Midbrain (tissue), 1 donor: ENCODE results near the gene WDR20.
"Not testable (repeated sequence)": the region's sequence is repeated elsewhere in the genome, so short reads cannot be mapped to it uniquely, and the experiment has no call there.

Source experiments
- DNase-seq: peaks from one replicate; lab custom pipeline; 2025; lab: John Stamatoyannopoulos, UW

The WDR20 gene

DNA sequence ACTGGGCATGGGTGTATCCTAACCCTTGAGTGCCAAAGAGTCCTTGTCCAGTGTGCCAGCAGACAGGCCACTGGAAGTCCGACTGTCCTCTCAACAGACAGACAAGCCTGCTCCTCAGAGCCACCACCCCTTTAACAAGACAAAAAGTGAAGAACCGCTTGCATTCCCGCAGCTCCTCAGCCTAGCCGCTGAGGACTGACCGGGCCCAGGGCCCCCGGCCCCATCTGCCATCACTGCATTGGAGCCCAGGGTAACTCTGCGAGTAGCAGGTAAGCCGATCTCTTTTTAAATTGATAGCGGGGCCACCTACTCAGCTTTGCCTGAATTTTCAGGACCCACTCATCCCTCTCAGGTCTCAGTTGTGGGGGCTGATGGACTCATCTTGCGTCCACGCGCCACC lies 96.3 kb downstream of the WDR20 start:
- DNase-seq: no peak

DNA sequence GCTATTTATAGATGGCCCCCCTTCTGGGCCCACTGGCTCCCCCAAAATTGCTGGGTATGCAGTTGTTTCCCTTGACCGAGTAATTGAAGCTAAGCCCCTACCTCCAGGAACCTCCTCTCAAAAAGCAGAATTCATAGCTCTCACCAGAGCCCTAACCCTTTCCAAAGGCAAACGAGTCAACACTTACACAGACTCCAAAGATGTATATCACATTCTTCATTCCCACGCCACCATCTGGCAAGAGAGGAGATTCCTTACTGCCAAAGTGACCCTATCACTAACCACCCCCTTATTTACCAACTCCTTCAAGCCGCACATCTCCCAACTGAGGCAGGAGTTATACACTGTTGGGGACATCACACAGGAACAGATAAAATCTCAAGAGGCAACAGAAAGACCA lies 98.4 kb downstream of the WDR20 start:
- no peak for DNase-seq

- DNase-seq: no peak
Measured at GRCh38 chr14:102238766-102239165, 99.1 kb downstream of the WDR20 start.

- no peak for DNase-seq
Measured at GRCh38 chr14:102239231-102239630, 99.5 kb downstream of the WDR20 start.

DNA sequence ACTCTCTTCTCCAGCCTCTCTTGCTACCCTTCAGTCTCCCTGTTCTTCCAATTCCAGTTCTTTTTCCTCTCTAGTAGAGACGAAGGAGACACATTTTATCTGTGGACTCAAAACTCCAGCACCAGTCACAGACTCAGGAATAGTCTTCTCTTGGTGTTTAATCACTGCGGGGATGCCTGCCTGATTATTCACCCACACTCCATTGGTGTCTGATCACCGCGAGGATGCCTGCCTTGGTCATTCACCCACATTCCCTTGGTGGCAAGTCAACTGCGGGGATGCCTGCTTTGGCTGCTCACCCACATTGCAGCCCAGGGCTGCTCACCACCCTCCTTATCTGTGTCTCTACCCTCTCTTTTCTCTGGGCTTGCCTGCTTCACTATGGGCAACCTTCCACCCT lies 100.8 kb downstream of the WDR20 start:
- DNase-seq: not testable (repeated sequence)

DNA sequence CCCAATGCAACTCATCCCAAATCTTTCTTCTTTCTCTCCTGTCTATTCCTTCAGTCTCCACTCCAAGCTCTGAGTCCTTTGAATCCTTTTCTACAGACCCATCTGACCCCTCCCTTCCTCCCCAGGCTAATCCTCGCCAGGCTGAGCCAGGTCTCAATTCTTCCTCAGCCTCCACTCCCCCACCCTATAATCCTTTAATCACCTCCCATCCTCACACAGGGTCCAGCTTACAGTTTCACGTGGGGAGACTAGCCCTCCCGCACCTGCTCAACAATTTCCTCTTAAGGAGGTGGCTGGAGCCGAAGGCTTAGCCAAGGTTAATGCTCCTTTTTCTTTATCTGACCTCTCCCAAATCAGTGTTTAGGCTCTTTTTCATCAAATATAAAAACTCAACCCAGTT lies 101.5 kb downstream of the WDR20 start:
- DNase-seq: no peak

- not testable (repeated sequence) for DNase-seq
Measured at GRCh38 chr14:102243795-102244194, 104.1 kb downstream of the WDR20 start.

DNA sequence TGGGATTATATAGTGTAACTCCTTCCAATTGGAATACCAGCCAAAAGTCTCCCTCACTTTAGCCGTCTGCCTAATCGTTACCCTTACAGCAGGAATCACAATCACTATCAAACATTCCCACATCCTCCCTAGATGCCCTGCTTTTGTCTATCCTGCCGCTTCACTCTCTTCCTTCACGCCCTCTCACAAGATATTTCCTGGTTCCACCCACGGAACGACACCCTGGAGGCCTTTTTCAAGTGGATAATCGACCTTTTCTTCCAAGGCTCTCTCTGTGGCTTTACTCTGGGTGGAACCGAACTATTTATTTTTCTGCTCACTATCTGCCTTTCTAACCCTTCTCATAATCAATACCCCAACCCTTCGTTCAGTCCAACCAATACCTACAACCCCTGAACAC lies 106.4 kb downstream of the WDR20 start:
- no peak for DNase-seq

DNA sequence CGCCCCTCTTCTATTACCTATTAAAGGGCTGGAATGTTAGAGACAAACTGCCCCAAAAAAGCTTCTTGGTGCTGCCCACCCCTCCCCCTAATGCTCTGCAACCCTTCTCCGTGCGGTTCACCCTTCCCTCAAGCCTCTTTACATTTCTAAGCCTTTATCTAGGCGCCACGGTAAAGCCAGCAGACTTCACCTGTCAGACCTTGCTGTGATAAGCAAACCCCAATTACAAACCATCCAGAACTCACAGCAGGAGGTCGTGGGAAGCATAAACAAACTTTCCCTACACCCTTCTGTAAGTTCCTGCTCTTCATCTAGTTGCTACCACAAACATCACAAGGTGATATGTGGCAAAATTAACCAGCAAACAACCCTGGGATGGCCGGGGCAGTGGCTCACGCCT lies 108.4 kb downstream of the WDR20 start:
- DNase-seq: no peak

DNA sequence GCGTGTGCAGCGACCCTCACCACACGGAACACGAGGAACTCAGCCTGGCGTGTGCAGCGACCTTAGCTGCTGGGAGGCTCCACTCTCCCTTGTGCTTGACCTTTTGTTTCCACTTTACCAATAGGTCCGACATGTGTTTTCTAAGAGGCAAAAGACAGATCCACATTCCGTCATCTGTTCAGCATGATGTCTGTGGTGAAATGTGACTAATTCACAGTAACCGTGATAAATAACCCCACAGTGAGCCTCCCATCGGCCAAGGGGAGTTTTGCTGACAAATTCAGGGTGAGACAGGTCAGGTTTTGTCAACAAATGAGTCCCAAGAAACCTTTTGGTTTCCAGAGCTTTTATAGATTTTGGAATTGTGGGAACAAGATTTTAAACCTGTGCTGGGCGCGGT lies 109.3 kb downstream of the WDR20 start:
- no peak for DNase-seq

GRCh38 chr14:102249981-102250380 lies 110.3 kb downstream of the WDR20 start:
- no peak for DNase-seq

DNA sequence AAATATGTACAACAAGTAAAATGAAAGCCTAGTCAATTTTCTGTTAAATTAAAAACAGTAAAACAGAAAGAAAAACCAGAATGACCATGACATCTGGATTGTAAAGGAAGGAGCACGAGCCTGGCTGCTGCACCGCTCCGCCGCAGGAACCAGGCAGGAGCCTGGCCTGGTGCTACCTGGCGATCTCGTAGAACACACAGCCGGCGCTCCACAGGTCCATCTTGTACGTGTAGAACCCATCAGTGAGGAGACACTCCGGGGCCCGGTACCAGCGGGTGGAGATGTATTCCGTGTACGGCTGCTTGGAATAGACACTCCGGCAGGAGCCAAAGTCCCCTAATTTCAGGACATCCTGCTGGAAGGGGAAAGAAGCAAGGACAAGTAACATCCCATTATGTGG lies 110.9 kb downstream of the WDR20 start:
- DNase-seq: no peak

DNA sequence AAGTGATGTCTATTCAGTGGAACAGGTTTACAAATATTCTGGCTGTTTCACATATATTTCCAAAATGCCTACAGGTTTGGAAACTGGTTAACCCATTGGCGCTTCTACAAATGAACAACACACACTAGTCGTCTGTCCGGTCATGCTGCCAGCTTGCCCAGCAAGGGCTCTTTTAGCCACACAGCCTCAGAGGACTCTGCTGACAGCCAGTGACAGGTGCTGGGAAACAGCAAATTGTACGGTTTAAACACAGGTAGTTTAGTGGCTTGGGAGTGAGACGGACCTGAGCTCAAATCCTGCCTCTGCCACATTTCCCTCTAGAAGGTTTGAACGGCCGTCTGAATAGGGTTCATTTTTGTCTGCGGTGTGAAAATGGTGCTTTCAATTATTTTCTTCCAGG lies 111.5 kb downstream of the WDR20 start:
- no peak for DNase-seq

DNA sequence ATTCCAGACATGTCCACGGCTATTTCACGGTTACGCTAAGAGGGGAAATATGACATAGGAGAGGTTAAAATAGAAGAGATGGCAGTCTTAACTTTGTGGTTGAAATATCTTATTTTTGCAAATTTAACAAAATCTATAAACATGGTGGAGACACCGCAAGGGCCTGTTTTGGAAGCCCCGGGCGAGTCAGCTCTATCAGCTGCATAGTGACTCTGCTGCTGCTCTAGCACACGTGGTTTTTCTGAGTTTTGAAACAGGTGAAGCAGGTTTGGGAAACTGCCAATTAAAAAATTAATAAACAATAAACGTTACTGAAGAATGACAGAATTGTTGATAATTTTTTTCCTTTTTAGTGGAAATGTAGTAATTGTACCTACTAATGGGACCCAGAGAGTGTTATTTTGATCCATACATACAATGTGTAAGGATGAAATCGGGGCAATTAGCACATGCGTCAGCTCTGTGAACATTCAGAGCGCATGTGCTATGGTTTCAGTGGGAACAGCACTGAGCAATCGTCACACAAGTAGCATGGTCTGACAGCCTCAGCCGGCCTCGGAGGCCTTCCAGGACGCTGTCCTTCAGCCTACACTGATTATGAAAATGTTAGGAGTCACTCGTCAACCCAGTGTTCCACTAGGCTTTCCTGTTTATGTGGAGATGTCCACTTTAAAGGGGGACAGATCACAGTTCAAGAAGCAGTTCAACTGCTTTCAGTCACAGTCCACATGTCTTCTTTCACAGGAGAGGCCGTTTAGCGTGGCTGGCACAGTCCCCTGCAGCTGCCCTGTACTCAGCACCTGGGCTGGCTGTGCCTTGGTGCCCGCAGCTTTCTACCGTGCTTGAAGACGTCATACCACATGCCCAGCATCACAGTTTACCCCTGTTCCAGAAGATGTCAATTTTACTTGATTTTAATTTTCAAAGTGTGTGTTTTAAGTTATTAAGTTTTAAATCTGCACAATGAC lies 113.4 kb downstream of the WDR20 start:
- no peak for DNase-seq

DNA sequence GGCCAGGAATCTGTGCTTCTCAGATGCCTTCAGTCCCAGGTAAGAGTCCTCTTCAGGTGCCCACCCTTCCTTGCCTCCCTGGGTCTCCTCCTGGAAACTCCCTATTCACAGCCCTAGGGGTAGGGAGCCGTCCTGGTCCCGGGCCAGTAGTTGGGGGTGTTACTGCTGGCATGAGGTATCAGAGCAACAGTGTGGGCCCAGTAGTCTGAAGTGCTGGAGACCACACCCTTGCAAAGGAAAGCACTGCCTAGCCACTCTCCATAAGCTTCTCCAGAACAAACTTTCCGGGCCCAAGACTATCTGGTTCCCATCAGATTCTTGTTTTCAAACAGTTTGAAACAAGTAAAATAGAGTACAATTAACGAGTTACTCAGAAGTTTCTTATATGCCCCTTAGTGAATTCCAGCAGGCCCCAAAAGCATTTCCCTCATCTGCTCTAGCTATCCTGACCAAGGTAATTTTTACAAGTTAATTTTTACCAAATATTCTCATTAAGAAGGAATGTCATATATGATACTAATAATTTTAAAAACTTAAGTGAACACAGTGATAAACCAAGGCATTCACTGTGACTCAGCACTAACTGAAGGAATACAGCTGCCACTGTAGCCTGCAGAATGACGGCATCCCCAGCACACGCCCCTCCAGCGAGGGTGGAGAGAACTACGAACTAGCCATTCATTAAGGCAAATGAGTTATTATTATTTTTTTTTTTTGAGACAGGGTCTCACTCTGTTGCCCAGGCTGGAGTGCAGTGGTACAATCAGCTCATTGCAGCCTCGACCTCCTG lies 115.9 kb downstream of the WDR20 start:
- DNase-seq: no peak

- no peak for DNase-seq
Measured at GRCh38 chr14:102256716-102257115, 117.0 kb downstream of the WDR20 start.

GRCh38 chr14:102258136-102258535 lies 118.4 kb downstream of the WDR20 start:
- no peak for DNase-seq
